ENCODE measurements around the gene ITGB1BP1.

ITGB1BP1 gene

GRCh38 chr2:9391961-9392720 lies 31.2 kb downstream of the ITGB1BP1 start:
- TF ChIP-seq EZH2 (IDR thresholded peaks at IDR 0.05; ENCODE audit: borderline replicate concordance, low read length) (no peak), CTCF (IDR thresholded peaks at IDR 0.05; ENCODE audit: low read length) (no peak)
- H4K20me1 ChIP-seq (ENCODE audit: insufficient read depth, low read length), result no peaks in the 10 kb centered on the region

GRCh38 chr2:9390991-9391390 lies 32.3 kb downstream of the ITGB1BP1 start:
- no peaks in the 10 kb centered on the region for H3K79me2 ChIP-seq (ENCODE audit: insufficient read depth, low read length)
- H2AFZ ChIP-seq (ENCODE audit: low read length), result no peak overlapping the region
- no peaks in the 10 kb centered on the region; the same call in 1 of the 2 replicates for H3K27me3 ChIP-seq (ENCODE audit: insufficient read depth, low read length)
- no peaks in the 10 kb centered on the region for H3F3A ChIP-seq (ENCODE audit: insufficient read depth, low read length)
- no peak overlapping the region for H3K4me2 ChIP-seq (ENCODE audit: low read length)
- H3K9me3 ChIP-seq (ENCODE audit: low read length), result no peaks in the 10 kb centered on the region
- H3K36me3 ChIP-seq (ENCODE audit: insufficient read depth, low read length), result no peaks in the 10 kb centered on the region
- H3K4me3 ChIP-seq (ENCODE audit: low read depth, low read length, poor library complexity, severe bottlenecking), result no peak overlapping the region
- no peaks in the 10 kb centered on the region for H3K4me1 ChIP-seq (ENCODE audit: insufficient read depth, low read length, severe bottlenecking)
- no peak overlapping the region for H3K9ac ChIP-seq (ENCODE audit: low read length)
- H3K9me2 ChIP-seq (ENCODE audit: low read depth, low read length), result no peaks in the 10 kb centered on the region
- H4K20me1 ChIP-seq (ENCODE audit: insufficient read depth, low read length), result no peaks in the 10 kb centered on the region
- TF ChIP-seq CTCF (IDR thresholded peaks at IDR 0.05; ENCODE audit: low read length) (no peak), EZH2 (IDR thresholded peaks at IDR 0.05; ENCODE audit: borderline replicate concordance, low read length) (no peak)
- no peak overlapping the region for H3K27ac ChIP-seq (ENCODE audit: low read depth, low read length, poor library complexity, severe bottlenecking)

More at GRCh38 chr2:9391961-9392720, 31.2 kb downstream of the ITGB1BP1 start:
- Histone ChIP-seq H3K4me3 (ENCODE audit: low read depth, low read length, poor library complexity, severe bottlenecking) (no peak overlapping the region), H3K36me3 (ENCODE audit: insufficient read depth, low read length) (no peaks in the 10 kb centered on the region), H3K79me2 (ENCODE audit: insufficient read depth, low read length) (no peaks in the 10 kb centered on the region), H3K27ac (ENCODE audit: low read depth, low read length, poor library complexity, severe bottlenecking) (no peak overlapping the region), H3K27me3 (ENCODE audit: insufficient read depth, low read length) (no peaks in the 10 kb centered on the region; the same call in 1 of the 2 replicates), H3F3A (ENCODE audit: insufficient read depth, low read length) (no peaks in the 10 kb centered on the region), H3K9me2 (ENCODE audit: low read depth, low read length) (no peaks in the 10 kb centered on the region), H3K4me1 (ENCODE audit: insufficient read depth, low read length, severe bottlenecking) (no peaks in the 10 kb centered on the region), H3K9ac (ENCODE audit: low read length) (no peak overlapping the region), H3K4me2 (ENCODE audit: low read length) (no peak overlapping the region), H2AFZ (ENCODE audit: low read length) (no peak overlapping the region), H3K9me3 (ENCODE audit: low read length) (no peaks in the 10 kb centered on the region)

GRCh38 chr2:9390151-9390850 lies 33.0 kb downstream of the ITGB1BP1 start:
- H2AFZ ChIP-seq (ENCODE audit: low read length), result no peak overlapping the region
- no peak overlapping the region for H3K4me2 ChIP-seq (ENCODE audit: low read length)
- no peaks in the 10 kb centered on the region for H3F3A ChIP-seq (ENCODE audit: insufficient read depth, low read length)
- H3K27ac ChIP-seq (ENCODE audit: low read depth, low read length, poor library complexity, severe bottlenecking), result no peak overlapping the region
- no peaks in the 10 kb centered on the region for H3K9me3 ChIP-seq (ENCODE audit: low read length)
- no peak for TF ChIP-seq EZH2 (IDR thresholded peaks at IDR 0.05; ENCODE audit: borderline replicate concordance, low read length)
- TF ChIP-seq CTCF (IDR thresholded peaks at IDR 0.05; ENCODE audit: low read length), result no peak
- no peaks in the 10 kb centered on the region for H3K4me1 ChIP-seq (ENCODE audit: insufficient read depth, low read length, severe bottlenecking)
- no peak overlapping the region for H3K4me3 ChIP-seq (ENCODE audit: low read depth, low read length, poor library complexity, severe bottlenecking)
- H3K27me3 ChIP-seq (ENCODE audit: insufficient read depth, low read length), result no peaks in the 10 kb centered on the region; the same call in 1 of the 2 replicates
- no peaks in the 10 kb centered on the region for H3K36me3 ChIP-seq (ENCODE audit: insufficient read depth, low read length)
- no peaks in the 10 kb centered on the region for H3K79me2 ChIP-seq (ENCODE audit: insufficient read depth, low read length)
- H3K9me2 ChIP-seq (ENCODE audit: low read depth, low read length), result no peaks in the 10 kb centered on the region
- H3K9ac ChIP-seq (ENCODE audit: low read length), result no peak overlapping the region
- no peaks in the 10 kb centered on the region for H4K20me1 ChIP-seq (ENCODE audit: insufficient read depth, low read length)

All from OCI-LY1 (cell line).